Endothelial cell of umbilical vein (primary cell): Measurements from ENCODE around the gene ZDHHC11. TPM values are rescaled to one million over a fixed set of nuclear protein-coding genes. Genes with fewer than 3 reads are reported as not detected.

Experiments used
- BruUV-seq: library from RNA; stranded (reverse); fragments of 400-500 nt; replicated peaks from 2 replicates; lab custom pipeline; 2021; lab: Mats Ljungman, UMichigan
- CTCF ChIA-PET: fragments of 300-600, 350-600 bp; sonication (Branson Sonifier 250); formaldehyde crosslinking; loops from one replicate; lab custom pipeline; 2021; ENCODE audit warnings: antibody characterized with exemption, inconsistent platforms; lab: Charles Lee
- POLR2A ChIA-PET: fragments of 300-600, 350-600 bp; sonication (Branson Sonifier 250); formaldehyde crosslinking; loops from one replicate; lab custom pipeline; 2021; ENCODE audit warnings: antibody characterized with exemption, inconsistent platforms; lab: Charles Lee
- DNase-seq: peaks from one replicate; pipeline ENCODE4 v3.0.0-alpha.2; 2011; ENCODE audit warnings: low read depth, low spot score
- FAIRE-seq: peaks from 2 replicates; lab custom pipeline; 2011; peaks lifted over from hg19 to GRCh38; lab: Jason Lieb, UNC
- H2AFZ ChIP-seq: 2 replicates; pipeline ENCODE4 v1.6.0; 2012; ENCODE audit warnings: low read depth, low read length, control low read depth, inconsistent platforms
- H3K27ac ChIP-seq: 2 replicates; pipeline ENCODE4 v1.5.1; 2011; ENCODE audit warnings: low read depth, mild to moderate bottlenecking, control low read depth, low read length, moderate library complexity; ENCODE audit not compliant: insufficient read depth
- H3K27me3 ChIP-seq, 2 experiments: 2 replicates each; pipeline versions ENCODE4 v1.6.0 to v1.6.1; 2011; ENCODE audit warnings: low read length in 2 of 2, mixed read lengths in 1 of 2; ENCODE audit not compliant: control insufficient read depth in 2 of 2, insufficient read depth in 2 of 2
- H3K36me3 ChIP-seq, 2 experiments: 2 replicates in 1 of 2; 3 replicates in 1 of 2; pipeline ENCODE4 v1.5.1; 2011; ENCODE audit warnings: low read length in 2 of 2, mild to moderate bottlenecking in 1 of 2, moderate library complexity in 1 of 2; ENCODE audit not compliant: control insufficient read depth in 2 of 2, insufficient read depth in 2 of 2; ENCODE audit errors: extremely low read depth in 1 of 2
- H3K4me1 ChIP-seq: 3 replicates; pipeline ENCODE4 v1.5.1; 2011; ENCODE audit warnings: mild to moderate bottlenecking, low read length; ENCODE audit not compliant: control insufficient read depth, insufficient read depth; ENCODE audit errors: extremely low read depth
- H3K4me2 ChIP-seq: 2 replicates; pipeline ENCODE4 v1.6.1; 2011; ENCODE audit warnings: low read length, control low read depth, mixed read lengths; ENCODE audit not compliant: insufficient read depth
- H3K4me3 ChIP-seq, 3 experiments: fragments of 200-600 bp in 1 of 3; sonication (generic), shearing (Covaris generic) in 1 of 3; replicated peaks in 1 of 3; 2 replicates each; pipeline ENCODE4 v1.5.1; 2011 to 2016; ENCODE audit warnings: control low read depth in 3 of 3, low read length in 3 of 3, mild to moderate bottlenecking in 2 of 3, inconsistent platforms in 1 of 3, low read depth in 1 of 3, moderate library complexity in 1 of 3; ENCODE audit not compliant: insufficient read depth in 1 of 3
- H3K79me2 ChIP-seq: 2 replicates; pipeline ENCODE4 v1.6.0; 2012; ENCODE audit warnings: low read length, inconsistent platforms; ENCODE audit not compliant: control insufficient read depth, insufficient read depth
- H3K9ac ChIP-seq: replicated peaks from 2 replicates; pipeline ENCODE3; 2011; ENCODE audit warnings: low read length, control low read depth; ENCODE audit not compliant: insufficient read depth; ENCODE audit errors: extremely low read depth
- H3K9me1 ChIP-seq: replicated peaks from 3 replicates; pipeline ENCODE4 v1.6.0; 2011; ENCODE audit warnings: mild to moderate bottlenecking, low read length; ENCODE audit not compliant: control insufficient read depth, insufficient read depth; ENCODE audit errors: extremely low read depth
- H3K9me3 ChIP-seq: replicated peaks from 2 replicates; pipeline ENCODE4 v1.5.1; 2012; ENCODE audit warnings: low read length, inconsistent platforms; ENCODE audit not compliant: control insufficient read depth, insufficient read depth
- H4K20me1 ChIP-seq: replicated peaks from 2 replicates; pipeline ENCODE3; 2011; ENCODE audit warnings: mild to moderate bottlenecking, low read length; ENCODE audit not compliant: control insufficient read depth, insufficient read depth; ENCODE audit errors: extremely low read depth
- CTCF ChIP-seq, 2 donors: IDR thresholded peaks; 1 replicate in 1 of 2; 2 replicates in 1 of 2; pipeline ENCODE4 v1.5.1; 2011; ENCODE audit warnings: low read length in 2 of 2, mild to moderate bottlenecking in 2 of 2, moderate library complexity in 2 of 2, control low read depth in 1 of 2, inconsistent platforms in 1 of 2, low read depth in 1 of 2; ENCODE audit not compliant: insufficient read depth in 1 of 2; ENCODE audit errors: extremely low read depth in 1 of 2
- EZH2 ChIP-seq: IDR thresholded peaks from 2 replicates; pipeline ENCODE4 v1.6.1; 2012; ENCODE audit warnings: borderline replicate concordance, low read depth, mild to moderate bottlenecking, moderate library complexity, low read length, inconsistent platforms; ENCODE audit not compliant: severe bottlenecking
- FOS ChIP-seq: IDR thresholded peaks from 2 replicates; pipeline ENCODE4 v1.6.1; 2011; ENCODE audit warnings: mild to moderate bottlenecking, low read length, moderate library complexity, borderline replicate concordance; ENCODE audit not compliant: insufficient read depth
- GATA2 ChIP-seq: IDR thresholded peaks from 2 replicates; pipeline ENCODE4 v1.7.0; 2011; ENCODE audit warnings: low read depth, mild to moderate bottlenecking, moderate library complexity, mixed read lengths, low read length; ENCODE audit not compliant: insufficient read length, insufficient read depth
- JUN ChIP-seq: IDR thresholded peaks from 2 replicates; pipeline ENCODE4 v1.6.1; 2011; ENCODE audit warnings: borderline replicate concordance, low read depth; ENCODE audit not compliant: insufficient read length, insufficient read depth
- MAX ChIP-seq: IDR thresholded peaks from 2 replicates; pipeline ENCODE4 v1.6.1; 2011; ENCODE audit not compliant: insufficient read depth, insufficient read length
- MYC ChIP-seq: IDR thresholded peaks from one replicate; pipeline ENCODE4 v1.6.1; 2011; ENCODE audit warnings: mild to moderate bottlenecking, low read depth, low read length
- POLR2A ChIP-seq: IDR thresholded peaks from 2 replicates; pipeline ENCODE4 v1.6.1; 2012; ENCODE audit warnings: low read depth, mild to moderate bottlenecking, control low read depth, low read length
- POLR2AphosphoS5 ChIP-seq: IDR thresholded peaks from 2 replicates; pipeline ENCODE4 v1.6.1; 2012; ENCODE audit warnings: low read depth, mild to moderate bottlenecking, control low read depth, low read length, moderate library complexity; ENCODE audit not compliant: insufficient read depth
- dilution Hi-C: fragments of 300-500 bp; cut with MboI; formaldehyde crosslinking; loops from one replicate; pipeline ENCODE4 v1.15.0; 2019; ENCODE audit warnings: low sequenced_read_pairs; ENCODE audit not compliant: extremely low pct_ligation_motif_present
- intact Hi-C: fragments of 100-400 bp; cut with micrococcal nuclease; formaldehyde crosslinking; loops from one replicate; pipeline ENCODE4 v1.10.0; 2022
- polyA plus RNA-seq, 4 experiments: library from polyadenylated mRNA; depleted of rRNA in 3 of 4; stranded (reverse) in 3 of 4; unstranded in 1 of 4; fragments of >200 nt; gene quantifications; 2 replicates each; pipeline versions ENCODE4 v1.2.1 to v1.2.3, GENCODE V29; 2011 to 2012; ENCODE audit warnings: missing spikeins in 1 of 4
- total RNA-seq: library from RNA; stranded (reverse); gene quantifications from 2 replicates; pipeline ENCODE4 v1.2.3, GENCODE V29; 2021

ZDHHC11 gene
- total and polyA plus RNA-seq, 2 donors (not counting 3 experiments of a cell fraction or from before 2014, with no cell fraction given), result 0.35 to 4.4 TPM

- H3K9me1 ChIP-seq, result no peaks in the 10 kb centered on the region
- no peaks in the 10 kb centered on the region for H3K9me3 ChIP-seq
- ChIA-PET CTCF (no interaction called here), POLR2A (no interaction called here)
- H3K27ac ChIP-seq, result no peak overlapping the region
- no peak for FAIRE-seq
- no peaks in the 10 kb centered on the region for H3K79me2 ChIP-seq
- H3K36me3 ChIP-seq, result no peaks in the 10 kb centered on the region
- no peaks in the 10 kb centered on the region for H3K27me3 ChIP-seq
- no peak for DNase-seq
- no peak overlapping the region for H3K4me3 ChIP-seq
- dilution Hi-C loops (no loop called here), intact Hi-C loops (no loop called here)
- no TSS peak for BruUV-seq
- no peak overlapping the region for H3K9ac ChIP-seq
- H3K4me2 ChIP-seq, result no peak overlapping the region
- no peaks in the 10 kb centered on the region for H3K4me1 ChIP-seq
- TF ChIP-seq FOS, result no peak
- TF ChIP-seq POLR2AphosphoS5, result no peak
- no peak for TF ChIP-seq POLR2A
- no peak for TF ChIP-seq MAX
- TF ChIP-seq GATA2, result no peak
- TF ChIP-seq CTCF (IDR thresholded peaks at IDR 0.05; ENCODE audit: extremely low read depth in 1 of 2, insufficient read depth in 1 of 2, low read depth in 1 of 2, low read length in 2 of 2), result no peak
- TF ChIP-seq EZH2, result no peak
- TF ChIP-seq JUN, result no peak
- TF ChIP-seq MYC, result no peak
- H4K20me1 ChIP-seq, result no peaks in the 10 kb centered on the region
- H2AFZ ChIP-seq, result no peak overlapping the region
Observed at GRCh38 chr5:821504-821903, 29.3 kb downstream of the ZDHHC11 start.
